GM12891 (cell line): ENCODE measurements around the gene TRIM8.

Experiments
- PAX5 ChIP-seq: IDR thresholded peaks from 2 replicates; pipeline ENCODE4 v1.6.1; 2011; ENCODE audit warnings: low read length, moderate library complexity, mild to moderate bottlenecking; ENCODE audit not compliant: insufficient read depth, severe bottlenecking
- POLR2A ChIP-seq: IDR thresholded peaks from 2 replicates; pipeline ENCODE4 v1.6.1; 2011; ENCODE audit warnings: low read depth, low read length, control low read depth
- POLR2AphosphoS5 ChIP-seq: IDR thresholded peaks from 2 replicates; pipeline ENCODE4 v1.6.1; 2011; ENCODE audit warnings: low read depth, low read length, control low read depth
- SPI1 ChIP-seq: IDR thresholded peaks from 2 replicates; pipeline ENCODE4 v1.6.1; 2011; ENCODE audit warnings: low read depth, low read length, control low read depth
- TAF1 ChIP-seq: IDR thresholded peaks from 2 replicates; pipeline ENCODE4 v1.6.1; 2011; ENCODE audit warnings: low read depth, low read length, control low read depth

DNA sequence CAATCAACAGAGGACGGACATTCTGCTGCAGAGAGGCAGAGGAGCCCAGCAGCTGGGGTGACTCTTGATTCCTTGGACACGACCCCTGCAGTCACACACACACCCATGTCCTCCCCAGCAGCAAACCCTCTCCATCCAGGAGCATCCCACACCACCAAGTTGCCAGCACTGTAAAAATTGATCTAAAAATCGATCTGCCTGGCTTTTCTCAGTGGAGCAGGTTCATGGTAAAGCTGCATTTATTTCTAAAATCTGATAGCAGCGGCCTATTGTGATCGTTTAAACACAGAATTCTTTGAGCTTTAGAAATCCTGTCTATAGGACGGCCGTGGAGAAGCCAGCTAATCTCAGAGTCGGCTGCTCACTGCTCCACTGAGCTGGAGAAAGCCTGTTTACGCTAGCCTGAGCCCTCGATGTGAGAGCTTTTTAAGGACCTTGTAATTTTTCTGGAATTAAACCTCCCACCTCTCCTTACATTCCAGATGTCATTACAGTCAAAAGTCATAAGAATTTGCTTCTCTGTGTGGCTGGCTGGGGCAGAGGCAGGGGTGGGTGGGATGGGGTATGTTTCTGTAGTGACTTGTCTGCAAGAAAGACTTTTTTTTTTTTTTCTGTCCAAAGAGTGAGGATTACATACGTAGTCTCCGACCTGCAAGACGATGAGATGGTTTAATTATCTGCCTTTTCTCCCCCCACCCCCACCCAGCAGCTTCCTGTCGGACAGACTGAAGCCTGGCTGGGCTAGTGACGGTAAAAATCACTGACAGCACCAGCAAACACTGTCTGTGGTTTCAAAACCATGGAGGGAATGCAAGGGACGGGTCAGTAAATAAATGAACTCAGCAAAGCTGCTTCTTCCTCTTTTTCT, 31.6 kb downstream of the TRIM8 start:
- TF ChIP-seq POLR2A (no peak), POLR2AphosphoS5 (no peak), TAF1 (no peak), SPI1 (peak; percentile 48; the same call in 1 of the 2 replicates), PAX5 (no peak)
